Measurements from ENCODE around the gene KMT2A. TPM values are rescaled to one million over a fixed set of nuclear protein-coding genes. Genes with fewer than 3 reads are reported as not detected.
"Not testable (repeated sequence)": the region's sequence is repeated elsewhere in the genome, so short reads cannot be mapped to it uniquely, and the experiment has no call there.

KMT2A gene
- total RNA-seq, 1 donor from 2014 or later, result 20.4 TPM

DNA sequence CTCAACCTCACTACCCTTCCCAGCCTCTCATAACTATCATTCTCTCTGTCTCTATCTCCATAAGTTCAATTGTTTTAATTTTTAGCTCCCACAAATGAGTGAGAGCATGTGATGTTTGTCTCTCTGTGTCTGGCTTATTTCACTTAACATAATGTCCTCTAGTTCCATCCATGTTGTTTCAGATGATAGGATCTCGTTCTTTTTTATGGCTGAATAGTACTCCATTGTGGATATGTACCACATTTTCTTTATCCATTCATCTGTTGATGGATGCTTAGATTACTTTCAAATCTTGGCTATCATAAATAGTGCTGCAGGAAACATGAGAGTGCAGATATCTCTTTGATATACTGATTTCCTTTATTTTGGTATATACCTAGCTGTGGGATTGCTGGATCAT lies 44.9 kb downstream of the KMT2A start:
- DNase-seq (ENCODE audit: low spot score); ATAC-seq: not testable (repeated sequence)

DNA sequence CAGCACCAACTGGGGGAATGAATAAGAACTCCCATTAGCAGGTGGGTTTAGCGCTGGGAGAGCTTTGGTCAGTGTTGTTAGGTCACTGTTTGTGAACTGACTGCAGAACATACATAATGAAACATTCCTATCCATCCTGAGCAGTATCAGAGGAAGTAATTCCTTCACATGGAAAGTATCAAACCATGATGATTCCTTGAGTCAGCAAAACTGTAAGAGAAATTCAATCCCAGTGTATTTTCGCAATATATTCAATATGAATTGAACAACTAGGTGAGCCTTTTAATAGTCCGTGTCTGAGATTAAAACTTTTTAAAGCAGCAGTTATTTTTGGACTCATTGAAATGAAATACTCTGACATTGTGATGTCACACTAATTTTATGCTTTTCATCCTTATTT lies 48.1 kb downstream of the KMT2A start:
- ATAC-seq (no peak), DNase-seq (ENCODE audit: low spot score) (no peak)

DNA sequence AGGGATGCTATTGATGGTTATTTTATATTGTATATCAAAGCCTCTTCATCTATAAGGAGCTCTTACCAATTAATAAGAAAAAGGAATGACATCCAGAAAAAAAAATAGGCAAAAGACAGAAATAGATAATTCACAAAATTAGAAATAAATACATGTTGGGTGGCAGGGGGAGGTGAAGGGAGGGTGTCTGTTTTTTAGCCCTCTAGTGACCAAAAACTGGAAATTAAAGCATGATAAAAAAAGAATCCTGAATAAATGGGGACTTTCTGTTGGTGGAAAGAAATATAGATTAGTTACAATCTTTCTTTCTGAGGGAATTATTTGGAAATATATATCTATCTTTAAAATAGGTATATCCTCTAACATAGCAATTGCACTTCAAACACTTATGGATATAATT lies 49.0 kb downstream of the KMT2A start:
- ATAC-seq, result no peak
- DNase-seq (ENCODE audit: low spot score), result no peak

DNA sequence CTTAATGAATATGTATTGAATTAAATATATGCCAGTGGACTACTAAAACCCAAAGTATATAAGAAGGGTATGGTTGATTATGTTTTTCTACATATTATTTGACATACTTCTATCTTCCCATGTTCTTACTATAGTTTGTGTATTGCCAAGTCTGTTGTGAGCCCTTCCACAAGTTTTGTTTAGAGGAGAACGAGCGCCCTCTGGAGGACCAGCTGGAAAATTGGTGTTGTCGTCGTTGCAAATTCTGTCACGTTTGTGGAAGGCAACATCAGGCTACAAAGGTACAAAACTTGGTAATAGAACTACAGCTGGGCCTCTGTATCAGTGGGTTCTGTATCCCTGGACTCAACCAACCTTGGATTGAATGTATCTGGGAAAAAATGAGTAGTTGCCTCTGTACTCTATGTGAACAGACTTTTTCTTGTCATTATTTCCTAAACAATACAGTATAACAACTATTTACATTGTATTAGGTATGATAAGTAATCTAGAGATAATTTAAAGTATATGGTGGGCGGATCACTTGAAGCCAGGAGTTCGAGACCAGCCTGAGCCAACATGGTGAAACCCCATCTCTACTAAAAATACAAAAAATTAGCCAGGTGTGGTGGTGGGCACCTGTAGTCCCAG lies 52.3 kb downstream of the KMT2A start:
- DNase-seq (ENCODE audit: low spot score), result peak; percentile 66
- ATAC-seq, result peak; percentile 94

DNA sequence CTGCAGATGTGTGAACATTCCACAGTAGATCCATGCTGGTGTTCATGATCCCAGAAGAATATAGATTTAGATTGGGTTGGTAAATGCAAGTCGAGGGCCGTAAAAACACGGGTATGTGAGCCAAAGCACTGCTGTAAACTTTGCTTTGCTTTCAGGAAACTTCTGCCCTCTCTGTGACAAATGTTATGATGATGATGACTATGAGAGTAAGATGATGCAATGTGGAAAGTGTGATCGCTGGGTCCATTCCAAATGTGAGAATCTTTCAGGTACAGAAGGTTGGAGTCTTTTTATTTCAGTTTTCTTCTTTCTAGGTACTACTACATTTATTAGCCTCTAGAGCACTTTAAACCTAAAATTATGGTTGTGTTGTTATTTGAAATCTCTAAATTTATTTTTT lies 54.7 kb downstream of the KMT2A start:
- ATAC-seq (no peak), DNase-seq (ENCODE audit: low spot score) (no peak)

DNA sequence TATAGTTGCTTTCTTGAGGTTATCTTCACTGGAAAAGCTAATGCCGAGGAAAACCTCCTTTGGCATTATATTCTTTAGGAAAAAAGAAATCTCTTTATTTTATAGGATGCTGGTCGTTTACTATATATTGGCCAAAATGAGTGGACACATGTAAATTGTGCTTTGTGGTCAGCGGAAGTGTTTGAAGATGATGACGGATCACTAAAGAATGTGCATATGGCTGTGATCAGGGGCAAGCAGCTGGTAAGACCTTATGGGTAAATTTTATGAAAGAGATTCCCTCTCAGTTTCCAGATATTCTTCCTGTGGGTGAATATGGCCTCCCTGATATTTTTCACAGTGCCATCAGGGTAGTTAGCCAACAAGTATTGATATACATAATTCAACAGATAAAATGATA lies 61.5 kb downstream of the KMT2A start:
- DNase-seq (ENCODE audit: low spot score), result no peak

DNA sequence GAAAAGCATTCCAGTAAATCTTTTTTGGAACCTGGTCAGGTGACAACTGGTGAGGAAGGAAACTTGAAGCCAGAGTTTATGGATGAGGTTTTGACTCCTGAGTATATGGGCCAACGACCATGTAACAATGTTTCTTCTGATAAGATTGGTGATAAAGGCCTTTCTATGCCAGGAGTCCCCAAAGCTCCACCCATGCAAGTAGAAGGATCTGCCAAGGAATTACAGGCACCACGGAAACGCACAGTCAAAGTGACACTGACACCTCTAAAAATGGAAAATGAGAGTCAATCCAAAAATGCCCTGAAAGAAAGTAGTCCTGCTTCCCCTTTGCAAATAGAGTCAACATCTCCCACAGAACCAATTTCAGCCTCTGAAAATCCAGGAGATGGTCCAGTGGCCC lies 66.9 kb downstream of the KMT2A start:
- no peak for ATAC-seq
- no peak for DNase-seq (ENCODE audit: low spot score)

More for the DNA sequence above, 61.5 kb downstream of the KMT2A start:
- no peak for ATAC-seq

DNA sequence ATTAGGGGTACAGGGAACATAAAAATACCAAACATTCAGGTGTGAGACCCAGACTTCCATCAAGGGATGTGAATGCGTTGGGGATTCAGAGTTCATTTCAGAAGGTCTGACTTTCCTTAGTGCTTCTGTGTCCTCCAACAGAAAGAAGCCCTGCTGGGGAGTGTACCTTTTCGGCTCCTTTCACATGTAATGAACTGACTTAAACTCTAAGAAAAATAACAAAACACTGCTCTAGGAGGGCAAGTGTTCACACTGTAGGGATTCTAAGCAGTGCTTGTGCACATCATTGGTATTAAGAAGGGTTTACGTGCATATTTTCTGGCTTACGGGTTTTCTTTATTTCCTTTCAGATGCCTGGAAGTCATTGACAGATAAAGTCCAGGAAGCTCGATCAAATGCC lies 75.3 kb downstream of the KMT2A start:
- no peak for ATAC-seq
- DNase-seq (ENCODE audit: low spot score), result no peak

DNA sequence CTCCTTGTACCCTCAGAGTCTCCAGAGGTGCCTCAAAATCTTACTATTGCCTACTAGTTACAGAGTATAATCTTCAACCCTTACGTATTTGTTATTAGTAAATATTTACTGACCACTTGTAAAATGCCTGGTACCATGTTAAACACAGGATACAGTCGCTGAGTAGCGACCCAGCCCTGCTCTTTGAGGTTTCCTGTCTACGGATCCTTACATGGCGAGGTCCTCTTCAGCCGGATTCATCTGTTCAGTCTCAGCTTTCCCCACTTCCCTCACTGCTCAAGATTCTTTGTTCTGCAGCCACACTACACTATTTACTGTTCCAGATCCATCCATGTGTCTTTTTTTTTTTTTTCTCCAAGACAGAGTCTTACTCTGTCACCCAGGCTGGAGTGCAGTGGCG lies 77.8 kb downstream of the KMT2A start:
- DNase-seq (ENCODE audit: low spot score), result no peak
- no peak for ATAC-seq

DNA sequence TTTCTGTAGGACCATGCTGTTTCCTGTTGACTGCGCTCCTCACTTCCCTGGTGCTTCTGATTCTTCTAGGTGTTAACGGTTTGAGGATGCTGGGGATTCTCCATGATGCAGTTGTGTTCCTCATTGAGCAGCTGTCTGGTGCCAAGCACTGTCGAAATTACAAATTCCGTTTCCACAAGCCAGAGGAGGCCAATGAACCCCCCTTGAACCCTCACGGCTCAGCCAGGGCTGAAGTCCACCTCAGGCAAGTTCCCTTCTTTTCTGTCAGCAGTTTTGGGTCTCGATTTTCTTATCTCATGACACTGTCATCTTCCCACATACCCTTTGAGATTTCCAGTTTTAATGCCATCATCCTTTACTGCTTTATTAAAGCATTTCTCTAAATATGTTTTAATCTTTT lies 83.3 kb downstream of the KMT2A start:
- ATAC-seq (peak; percentile 86), DNase-seq (ENCODE audit: low spot score) (peak; percentile 83)

DNA sequence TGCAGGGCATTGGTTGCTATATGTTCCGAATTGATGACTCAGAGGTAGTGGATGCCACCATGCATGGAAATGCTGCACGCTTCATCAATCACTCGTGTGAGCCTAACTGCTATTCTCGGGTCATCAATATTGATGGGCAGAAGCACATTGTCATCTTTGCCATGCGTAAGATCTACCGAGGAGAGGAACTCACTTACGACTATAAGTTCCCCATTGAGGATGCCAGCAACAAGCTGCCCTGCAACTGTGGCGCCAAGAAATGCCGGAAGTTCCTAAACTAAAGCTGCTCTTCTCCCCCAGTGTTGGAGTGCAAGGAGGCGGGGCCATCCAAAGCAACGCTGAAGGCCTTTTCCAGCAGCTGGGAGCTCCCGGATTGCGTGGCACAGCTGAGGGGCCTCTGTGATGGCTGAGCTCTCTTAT lies 85.6 kb downstream of the KMT2A start:
- DNase-seq (ENCODE audit: low spot score), result no peak
- ATAC-seq, result no peak

DNA sequence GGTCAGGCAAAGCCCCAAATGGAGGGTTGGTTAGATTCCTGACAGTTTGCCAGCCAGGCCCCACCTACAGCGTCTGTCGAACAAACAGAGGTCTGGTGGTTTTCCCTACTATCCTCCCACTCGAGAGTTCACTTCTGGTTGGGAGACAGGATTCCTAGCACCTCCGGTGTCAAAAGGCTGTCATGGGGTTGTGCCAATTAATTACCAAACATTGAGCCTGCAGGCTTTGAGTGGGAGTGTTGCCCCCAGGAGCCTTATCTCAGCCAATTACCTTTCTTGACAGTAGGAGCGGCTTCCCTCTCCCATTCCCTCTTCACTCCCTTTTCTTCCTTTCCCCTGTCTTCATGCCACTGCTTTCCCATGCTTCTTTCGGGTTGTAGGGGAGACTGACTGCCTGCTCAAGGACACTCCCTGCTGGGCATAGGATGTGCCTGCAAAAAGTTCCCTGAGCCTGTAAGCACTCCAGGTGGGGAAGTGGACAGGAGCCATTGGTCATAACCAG lies 86.3 kb downstream of the KMT2A start:
- DNase-seq (ENCODE audit: low spot score), result no peak

DNA sequence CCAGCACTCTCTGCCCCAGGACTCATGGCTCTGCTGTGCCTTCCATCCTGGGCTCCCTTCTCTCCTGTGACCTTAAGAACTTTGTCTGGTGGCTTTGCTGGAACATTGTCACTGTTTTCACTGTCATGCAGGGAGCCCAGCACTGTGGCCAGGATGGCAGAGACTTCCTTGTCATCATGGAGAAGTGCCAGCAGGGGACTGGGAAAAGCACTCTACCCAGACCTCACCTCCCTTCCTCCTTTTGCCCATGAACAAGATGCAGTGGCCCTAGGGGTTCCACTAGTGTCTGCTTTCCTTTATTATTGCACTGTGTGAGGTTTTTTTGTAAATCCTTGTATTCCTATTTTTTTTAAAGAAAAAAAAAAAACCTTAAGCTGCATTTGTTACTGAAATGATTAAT lies 88.1 kb downstream of the KMT2A start:
- ATAC-seq (peak; percentile 2), DNase-seq (ENCODE audit: low spot score) (no peak)

More for the DNA sequence above, 86.3 kb downstream of the KMT2A start:
- ATAC-seq, result peak; percentile 31

DNA sequence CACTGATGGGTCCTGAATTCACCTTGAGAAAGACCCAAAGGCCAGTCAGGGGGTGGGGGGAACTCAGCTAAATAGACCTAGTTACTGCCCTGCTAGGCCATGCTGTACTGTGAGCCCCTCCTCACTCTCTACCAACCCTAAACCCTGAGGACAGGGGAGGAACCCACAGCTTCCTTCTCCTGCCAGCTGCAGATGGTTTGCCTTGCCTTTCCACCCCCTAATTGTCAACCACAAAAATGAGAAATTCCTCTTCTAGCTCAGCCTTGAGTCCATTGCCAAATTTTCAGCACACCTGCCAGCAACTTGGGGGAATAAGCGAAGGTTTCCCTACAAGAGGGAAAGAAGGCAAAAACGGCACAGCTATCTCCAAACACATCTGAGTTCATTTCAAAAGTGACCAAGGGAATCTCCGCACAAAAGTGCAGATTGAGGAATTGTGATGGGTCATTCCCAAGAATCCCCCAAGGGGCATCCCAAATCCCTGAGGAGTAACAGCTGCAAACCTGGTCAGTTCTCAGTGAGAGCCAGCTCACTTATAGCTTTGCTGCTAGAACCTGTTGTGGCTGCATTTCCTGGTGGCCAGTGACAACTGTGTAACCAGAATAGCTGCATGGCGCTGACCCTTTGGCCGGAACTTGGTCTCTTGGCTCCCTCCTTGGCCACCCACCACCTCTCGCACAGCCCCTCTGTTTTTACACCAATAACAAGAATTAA lies 88.6 kb downstream of the KMT2A start:
- ATAC-seq (no peak), DNase-seq (ENCODE audit: low spot score) (no peak)

DNA sequence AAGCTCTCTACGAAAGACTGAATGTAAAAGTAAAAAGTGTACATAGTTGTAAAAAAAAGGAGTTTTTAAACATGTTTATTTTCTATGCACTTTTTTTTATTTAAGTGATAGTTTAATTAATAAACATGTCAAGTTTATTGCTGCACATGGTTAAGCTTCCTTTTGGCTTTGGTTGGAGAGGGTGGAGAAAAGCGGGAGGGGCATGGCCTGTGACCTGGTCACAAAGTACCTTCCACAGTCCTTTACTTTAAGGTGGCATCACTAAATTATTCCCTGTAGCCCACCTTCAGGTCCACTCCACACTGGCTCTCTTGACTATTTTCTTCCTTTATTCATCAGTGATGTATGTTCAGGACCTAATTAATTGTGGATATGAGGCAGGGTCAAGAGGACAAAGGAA lies 90.4 kb downstream of the KMT2A start:
- peak; percentile 78 for DNase-seq (ENCODE audit: low spot score)
- ATAC-seq, result peak; percentile 45

DNA sequence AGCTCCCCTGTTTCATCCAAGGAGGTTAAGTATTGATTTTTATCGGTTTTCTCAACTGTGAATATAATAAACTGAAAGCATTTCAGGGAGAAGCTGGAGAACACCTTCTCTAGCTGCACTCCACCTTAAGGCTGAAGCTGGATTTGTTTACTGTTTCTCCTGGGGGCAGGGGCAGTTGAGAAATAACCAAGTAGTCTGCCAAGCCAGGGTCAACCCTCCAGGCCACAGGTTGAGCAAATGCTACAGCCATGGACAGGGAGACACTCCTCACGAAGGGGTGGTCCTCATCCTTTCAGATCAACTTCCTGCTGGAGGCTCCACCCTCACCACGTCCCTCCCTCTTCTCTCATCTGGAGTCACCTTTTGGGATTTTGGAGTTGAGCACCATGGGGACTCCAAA lies 90.8 kb downstream of the KMT2A start, which contains the start of gene TTC36:
TSS of gene TTC36 (plus strand) at position 366 of the 400 bp plus-strand sequence. CDS start at position 387, 21 bp downstream.
- peak; percentile 72 for ATAC-seq
- peak; percentile 93 for DNase-seq (ENCODE audit: low spot score)

DNA sequence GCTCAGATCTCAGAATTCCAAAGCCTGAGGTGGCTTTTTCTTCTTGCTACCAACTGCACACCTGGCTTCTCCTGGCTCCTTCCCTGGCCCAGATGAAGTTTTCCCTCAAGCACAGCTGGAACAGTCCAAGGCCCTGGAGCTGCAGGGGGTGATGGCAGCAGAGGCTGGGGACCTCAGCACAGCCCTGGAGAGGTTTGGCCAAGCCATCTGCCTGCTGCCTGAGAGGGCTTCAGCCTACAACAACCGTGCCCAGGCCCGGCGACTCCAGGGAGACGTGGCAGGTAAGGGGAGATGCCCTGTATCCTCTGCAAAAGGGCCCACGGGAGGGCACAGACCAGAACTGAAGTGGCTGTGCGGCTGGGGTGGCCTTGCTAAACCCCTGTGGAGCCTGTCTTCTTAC lies 92.2 kb downstream of the KMT2A start:
- DNase-seq (ENCODE audit: low spot score) (no peak), ATAC-seq (no peak)

DNA sequence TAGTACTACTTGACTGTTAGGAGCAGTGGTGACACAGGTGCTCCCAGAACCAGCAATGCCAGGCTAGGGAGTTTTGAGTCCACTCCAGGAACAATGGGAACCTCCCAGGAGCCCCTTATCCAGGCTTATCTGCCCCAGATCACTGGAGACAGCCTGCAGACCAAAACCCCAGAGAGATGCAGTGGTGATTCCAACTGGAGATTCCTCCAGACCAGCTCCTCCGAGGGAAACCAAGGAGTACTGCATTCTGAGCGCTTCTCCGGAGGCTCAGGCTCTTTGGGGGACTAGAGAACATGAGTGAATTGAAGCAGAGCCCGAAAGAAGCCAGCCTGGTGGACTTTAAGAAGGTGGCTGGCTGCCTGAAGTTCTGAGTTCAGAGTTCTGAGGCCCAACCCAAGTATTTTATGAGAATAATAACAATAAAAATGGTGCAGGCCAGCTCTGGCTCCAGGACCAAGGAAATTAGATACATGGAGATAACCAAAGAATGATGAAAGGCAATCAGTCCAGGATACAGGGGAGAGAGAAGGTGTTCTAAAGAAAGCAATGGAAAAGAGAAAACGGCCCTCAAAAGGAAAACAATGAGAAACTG lies 93.4 kb downstream of the KMT2A start:
- ATAC-seq (no peak), DNase-seq (ENCODE audit: low spot score) (no peak)

DNA sequence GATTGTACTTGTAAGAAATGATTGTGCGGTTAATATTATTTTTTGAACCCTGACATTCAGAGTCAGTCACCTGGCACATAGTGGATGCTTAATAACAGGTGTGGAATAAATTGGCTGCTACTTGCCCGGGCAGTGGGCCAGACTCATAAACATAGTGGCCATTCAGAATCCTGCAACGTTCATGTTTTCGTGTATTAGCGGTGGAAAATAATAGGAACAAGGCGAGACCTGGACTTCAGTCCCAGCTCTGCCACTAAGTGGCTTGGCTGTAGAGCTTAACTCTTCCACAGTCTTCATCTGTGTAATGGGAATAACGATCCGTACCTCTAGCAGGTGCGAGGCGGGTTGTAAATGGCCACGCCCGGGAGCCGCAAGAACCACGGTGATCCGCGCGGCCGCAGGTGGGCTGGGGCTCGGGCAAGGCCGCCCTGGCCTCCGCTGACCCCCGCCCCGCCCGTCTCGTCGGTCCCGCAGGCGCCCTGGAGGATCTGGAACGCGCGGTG lies 93.9 kb downstream of the KMT2A start:
- ATAC-seq (no peak), DNase-seq (ENCODE audit: low spot score) (peak; percentile 62)

DNA sequence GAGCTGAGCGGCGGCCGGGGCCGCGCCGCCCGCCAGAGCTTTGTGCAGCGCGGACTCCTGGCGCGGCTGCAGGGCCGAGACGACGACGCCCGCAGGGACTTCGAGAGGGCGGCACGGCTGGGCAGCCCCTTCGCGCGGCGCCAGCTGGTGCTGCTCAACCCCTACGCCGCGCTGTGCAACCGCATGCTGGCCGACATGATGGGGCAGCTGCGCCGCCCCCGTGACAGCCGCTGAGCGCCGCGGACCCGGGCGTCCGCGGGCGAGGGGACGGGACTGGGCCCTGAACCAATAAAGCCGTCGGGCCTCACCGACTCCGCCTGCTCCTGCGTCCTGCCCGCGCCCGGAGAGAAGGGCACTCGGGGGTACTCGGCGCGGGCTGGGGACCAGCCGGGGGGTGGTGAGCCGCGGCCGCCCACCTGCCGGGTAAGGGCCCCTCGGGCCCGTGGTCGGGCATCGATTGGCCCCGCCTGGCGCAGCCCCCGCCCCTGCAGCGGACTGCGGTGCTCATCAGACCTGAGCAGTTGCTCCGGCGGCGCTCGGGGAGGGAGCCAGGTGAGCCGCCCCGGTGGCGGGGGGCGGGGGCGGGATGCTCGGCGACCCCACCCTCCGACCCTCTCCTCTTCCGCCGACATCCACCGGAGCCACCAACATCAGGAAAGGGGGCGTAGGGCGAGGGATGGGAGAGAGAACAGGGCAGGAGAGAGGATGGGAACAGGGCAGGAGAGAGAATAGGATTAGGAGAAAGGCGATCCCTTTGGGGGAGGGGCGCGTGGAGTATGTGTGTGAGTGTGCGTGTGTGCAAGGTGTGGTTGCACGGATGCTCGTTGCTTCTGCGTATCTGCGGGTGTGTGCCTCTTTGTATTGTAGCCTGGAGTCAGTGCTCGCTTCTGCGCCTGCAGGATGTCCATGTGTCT lies 94.6 kb downstream of the KMT2A start, which contains the start of gene TMEM25:
TSS of gene TMEM25 (plus strand) at position 510 of the 914 bp plus-strand sequence. CDS start 610 bp downstream, outside the sequence.
- ATAC-seq (peak; percentile 48), DNase-seq (ENCODE audit: low spot score) (peak; percentile 76)
